Activated CD4-positive, alpha-beta memory T cell treated with anti-CD3 and anti-CD28 coated beads, Interleukin-2, amount 10 ng/mL, durations not matched to agents 7 days and 5 days (primary cell): ENCODE data around the gene THBS3. TPM values are rescaled to one million over a fixed set of nuclear protein-coding genes. Genes with fewer than 3 reads are reported as not detected.
"Not testable (repeated sequence)": the region's sequence is repeated elsewhere in the genome, so short reads cannot be mapped to it uniquely, and the experiment has no call there.

Source experiments
- CTCF ChIA-PET: fragments of 350-600 bp; sonication (Branson Sonifier 250); formaldehyde crosslinking; loops from one replicate; lab custom pipeline; 2021; ENCODE audit warnings: antibody characterized with exemption, inconsistent platforms; lab: Charles Lee
- POLR2A ChIA-PET: fragments of 350-600 bp; sonication (Branson Sonifier 250); formaldehyde crosslinking; loops from one replicate; lab custom pipeline; 2021; ENCODE audit warnings: antibody characterized with exemption; lab: Charles Lee
- DNase-seq: peaks from one replicate; pipeline ENCODE4 v3.0.0-alpha.2; 2020
- H3K27ac Mint-ChIP-seq: one replicate; pipeline ENCODE4 v1.8.0; 2021; ENCODE audit warnings: mild to moderate bottlenecking, mixed read lengths
- H3K27me3 Mint-ChIP-seq: one replicate; pipeline ENCODE4 v1.8.0; 2021; ENCODE audit warnings: mixed read lengths
- H3K36me3 Mint-ChIP-seq: one replicate; pipeline ENCODE4 v1.8.0; 2021; ENCODE audit warnings: low read depth, mixed read lengths
- H3K4me1 Mint-ChIP-seq: one replicate; pipeline ENCODE4 v1.8.0; 2021; ENCODE audit warnings: mixed read lengths
- H3K4me3 Mint-ChIP-seq: one replicate; pipeline ENCODE4 v1.8.0; 2021; ENCODE audit warnings: mild to moderate bottlenecking, mixed read lengths
- H3K9me3 Mint-ChIP-seq: one replicate; pipeline ENCODE4 v1.8.0; 2021; ENCODE audit warnings: mixed read lengths
- total RNA-seq, 2 experiments: library from RNA; stranded (reverse); gene quantifications; one replicate each; pipeline ENCODE4 v1.2.3, GENCODE V29; 2021

THBS3 gene
- total RNA-seq, 2 experiments from 2014 or later: 30.7 to 32.3 TPM

DNA sequence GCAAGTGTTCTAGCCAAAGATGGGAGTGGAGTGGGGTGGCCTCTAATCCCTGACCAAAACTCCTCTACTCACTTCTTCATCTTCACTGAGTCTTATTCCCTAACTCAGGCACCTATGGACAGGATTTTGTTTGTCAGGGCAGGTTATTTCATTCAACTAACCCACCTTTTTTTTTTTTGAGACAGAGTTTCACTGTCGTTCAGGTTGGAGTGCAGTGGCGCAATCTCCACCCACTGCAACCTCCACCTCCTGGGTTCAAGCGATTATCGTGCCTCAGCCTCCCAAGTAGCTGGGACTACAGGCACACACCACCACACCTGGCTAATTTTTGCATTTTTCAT, 39.6 kb downstream of the THBS3 start:
- not testable (repeated sequence) for H3K27me3 Mint-ChIP-seq, H3K27ac Mint-ChIP-seq, H3K4me3 Mint-ChIP-seq, DNase-seq, H3K9me3 Mint-ChIP-seq
- ChIA-PET POLR2A (interaction anchor here (2.1 kb wide), 1 partner anchor 76 kb away, joined by 9 read pairs; no protein-coding TSS in a partner anchor), CTCF (interaction anchor here (0.7 to 8.0 kb wide), 19 partner anchors 14 to 168 kb away, joined by 3 to 209 read pairs (median 4); partner anchors contain the start of genes ADAM15 and SLC50A1)
- H3K4me1 Mint-ChIP-seq: peaks cover 32% of the 10 kb centered on the region
- H3K36me3 Mint-ChIP-seq: peaks cover 19% of the 10 kb centered on the region

DNA sequence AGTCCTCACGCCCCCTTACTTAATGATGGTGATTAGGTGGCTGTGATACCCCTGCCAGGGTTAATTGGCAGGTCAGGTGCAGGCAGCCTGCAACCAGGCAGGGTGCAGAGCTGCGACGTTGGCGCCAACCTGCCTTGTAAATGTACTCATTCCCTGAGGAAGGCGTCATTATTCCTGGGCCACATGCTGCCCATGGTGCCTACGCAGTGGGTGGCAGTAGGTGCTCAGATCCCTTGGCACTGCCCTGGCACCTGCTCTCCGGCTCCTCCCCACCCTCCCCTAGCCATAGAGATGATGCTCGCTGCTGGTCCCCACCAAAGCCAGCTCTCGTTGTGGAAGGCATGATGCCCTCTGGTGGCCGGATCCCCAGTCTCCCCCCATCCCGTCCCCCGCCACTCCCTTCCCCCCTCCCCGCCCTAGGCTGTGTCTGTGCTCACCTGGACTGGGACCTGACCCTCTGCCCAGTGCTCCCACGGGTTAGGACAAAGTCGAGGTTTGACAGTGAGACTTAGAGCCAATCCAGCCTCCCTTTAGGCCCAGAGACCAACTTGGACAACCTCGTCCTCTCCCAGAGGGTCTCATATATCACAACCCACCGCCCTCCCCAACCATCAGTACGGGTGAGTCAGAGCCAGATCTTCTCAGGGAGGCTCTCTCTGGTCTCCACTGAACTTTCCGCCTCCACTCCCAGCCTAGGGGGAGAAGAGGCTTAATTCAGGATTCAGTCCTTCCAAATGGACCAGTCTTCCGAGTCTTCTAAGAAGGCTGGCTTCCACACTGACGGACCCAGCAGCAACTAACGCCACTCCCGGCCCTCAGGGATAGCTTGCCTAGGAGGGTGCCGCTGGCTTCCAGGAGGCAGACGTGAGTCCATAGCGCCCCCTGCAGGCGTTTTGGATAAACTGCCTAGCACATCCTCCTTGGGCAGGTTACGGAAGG, 40.3 kb downstream of the THBS3 start:
- Mint-ChIP-seq H3K9me3 (no peaks in the 10 kb centered on the region), H3K27me3 (peaks cover 1% of the 10 kb centered on the region), H3K4me3 (no peak overlapping the region), H3K4me1 (peaks cover 30% of the 10 kb centered on the region), H3K36me3 (peaks cover 17% of the 10 kb centered on the region), H3K27ac (no peak overlapping the region)
- CTCF ChIA-PET: interaction anchor here (0.7 to 8.0 kb wide), 19 partner anchors 13 to 169 kb away, joined by 3 to 209 read pairs (median 4); partner anchors contain the start of genes ADAM15 and SLC50A1
- DNase-seq: peak; percentile 91
- POLR2A ChIA-PET: interaction anchor here (1.1 to 2.1 kb wide), 2 partner anchors 30 to 76 kb away, joined by 3 to 9 read pairs; no protein-coding TSS in a partner anchor

DNA sequence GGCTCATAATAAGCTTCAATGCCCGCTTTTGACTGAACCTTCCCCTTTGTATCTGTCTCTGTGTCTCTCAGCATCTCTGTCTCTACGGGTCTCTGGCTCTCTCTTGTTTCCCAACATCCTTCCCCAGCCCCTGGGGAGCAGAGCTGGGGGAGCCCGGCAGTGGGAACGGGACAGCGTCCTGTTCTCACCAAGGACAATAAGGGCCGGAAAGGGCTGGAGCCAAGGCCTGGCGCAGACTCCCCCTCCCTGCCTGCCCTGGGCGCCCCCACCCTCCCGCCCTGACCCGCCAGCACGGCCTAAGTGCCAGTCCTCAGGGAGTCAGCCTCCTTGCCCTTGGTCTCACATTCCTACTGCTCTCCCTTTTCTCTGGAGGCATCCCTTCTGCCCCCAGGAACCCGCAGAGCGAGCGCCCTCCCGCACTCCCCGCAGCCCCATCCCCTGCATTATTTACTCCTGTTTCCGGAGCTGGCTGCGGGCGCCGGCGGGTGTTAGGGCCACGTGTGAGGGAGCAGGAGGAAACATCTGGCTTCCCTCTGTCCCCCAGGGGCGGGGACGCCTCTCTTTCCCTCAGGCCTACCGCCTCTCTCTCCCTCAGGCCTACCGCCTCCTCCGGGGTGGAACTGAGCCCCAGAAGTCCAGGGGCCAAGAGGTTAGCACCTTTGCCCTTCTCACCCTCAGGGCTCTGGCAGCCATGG, 41.1 kb downstream of the THBS3 start:
- peaks cover 23% of the 10 kb centered on the region for H3K4me1 Mint-ChIP-seq
- H3K4me3 Mint-ChIP-seq: no peak overlapping the region
- H3K36me3 Mint-ChIP-seq: peaks cover 12% of the 10 kb centered on the region
- CTCF ChIA-PET: interaction anchor here (1.2 to 8.0 kb wide), 6 partner anchors 24 to 81 kb away, joined by 4 to 209 read pairs (median 17); no protein-coding TSS in a partner anchor
- POLR2A ChIA-PET: interaction anchor here (1.0 to 2.1 kb wide), 3 partner anchors 24 to 75 kb away, joined by 3 to 9 read pairs (median 3); no protein-coding TSS in a partner anchor
- H3K27ac Mint-ChIP-seq: no peak overlapping the region
- H3K27me3 Mint-ChIP-seq: peaks cover 1% of the 10 kb centered on the region
- no peaks in the 10 kb centered on the region for H3K9me3 Mint-ChIP-seq
- DNase-seq: no peak

- no peak for DNase-seq
- Mint-ChIP-seq H3K36me3 (peaks cover 12% of the 10 kb centered on the region), H3K27me3 (peaks cover 1% of the 10 kb centered on the region), H3K4me3 (no peak overlapping the region), H3K9me3 (no peaks in the 10 kb centered on the region), H3K4me1 (peaks cover 19% of the 10 kb centered on the region), H3K27ac (no peak overlapping the region)
- ChIA-PET CTCF (interaction anchor here (4.5 to 8.0 kb wide), 3 partner anchors 69 to 80 kb away, joined by 25 to 209 read pairs (median 89); no protein-coding TSS in a partner anchor), POLR2A (interaction anchor here (1.0 to 2.1 kb wide), 2 partner anchors 24 to 74 kb away, joined by 3 to 9 read pairs; no protein-coding TSS in a partner anchor)
Observed at GRCh38 chr1:155166051-155166470, 41.6 kb downstream of the THBS3 start.

GRCh38 chr1:155164625-155165024, 43.1 kb downstream of the THBS3 start:
- not testable (repeated sequence) for H3K27ac Mint-ChIP-seq, DNase-seq, H3K27me3 Mint-ChIP-seq, H3K36me3 Mint-ChIP-seq, H3K9me3 Mint-ChIP-seq, H3K4me3 Mint-ChIP-seq
- ChIA-PET POLR2A (interaction anchor here (1.0 kb wide), 1 partner anchor 8 kb away, joined by 3 read pairs; the partner anchor contains the start of gene KRTCAP2), CTCF (interaction anchor here (0.6 to 2.8 kb wide), 4 partner anchors 8 to 79 kb away, joined by 3 to 13 read pairs (median 5); partner anchors contain the start of gene KRTCAP2)
- peaks cover 16% of the 10 kb centered on the region for H3K4me1 Mint-ChIP-seq

DNA sequence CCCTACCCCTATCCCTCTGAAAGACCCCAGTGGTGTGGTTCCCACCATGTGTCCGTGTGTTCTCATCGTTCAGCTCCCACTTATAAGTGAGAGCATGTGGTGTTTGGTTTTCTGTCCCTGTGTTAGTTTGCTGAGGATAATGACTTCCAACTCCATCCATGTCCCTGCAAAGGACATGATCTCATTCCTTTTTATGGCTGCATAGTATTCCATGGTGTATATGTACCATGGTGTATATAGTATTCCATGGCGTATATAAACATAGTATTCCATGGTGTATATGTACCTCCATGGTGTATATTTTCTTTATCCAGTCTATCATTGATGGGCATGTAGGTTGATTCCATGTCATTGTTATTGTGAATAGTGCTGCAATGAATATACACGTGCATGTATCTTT, 43.9 kb downstream of the THBS3 start:
- CTCF ChIA-PET: interaction anchor here (1.2 to 2.8 kb wide), 2 partner anchors 9 to 74 kb away, joined by 4 to 13 read pairs; partner anchors contain the start of gene KRTCAP2

GRCh38 chr1:155162631-155163030, 45.1 kb downstream of the THBS3 start:
- DNase-seq, H3K9me3 Mint-ChIP-seq, H3K27ac Mint-ChIP-seq, H3K4me1 Mint-ChIP-seq, H3K4me3 Mint-ChIP-seq, H3K27me3 Mint-ChIP-seq, H3K36me3 Mint-ChIP-seq: not testable (repeated sequence)
- POLR2A ChIA-PET: interaction anchor here (1.3 kb wide), 1 partner anchor 17 kb away, joined by 4 read pairs; no protein-coding TSS in a partner anchor
- CTCF ChIA-PET: interaction anchor here (2.8 kb wide), 1 partner anchor 10 kb away, joined by 13 read pairs; the partner anchor contains the start of gene KRTCAP2

More for the DNA sequence above, 43.9 kb downstream of the THBS3 start:
- H3K27ac Mint-ChIP-seq, DNase-seq, H3K27me3 Mint-ChIP-seq, H3K36me3 Mint-ChIP-seq, H3K9me3 Mint-ChIP-seq, POLR2A ChIA-PET, H3K4me3 Mint-ChIP-seq: not testable (repeated sequence)
- H3K4me1 Mint-ChIP-seq: peaks cover 12% of the 10 kb centered on the region

- Mint-ChIP-seq H3K4me3 (no peak overlapping the region), H3K4me1 (no peaks in the 10 kb centered on the region), H3K27ac (no peak overlapping the region), H3K27me3 (peaks cover 17% of the 10 kb centered on the region), H3K36me3 (no peaks in the 10 kb centered on the region), H3K9me3 (no peaks in the 10 kb centered on the region)
- CTCF ChIA-PET: no interaction called here
- POLR2A ChIA-PET: no interaction called here
- no peak for DNase-seq
Observed at GRCh38 chr1:155160128-155160527, 47.6 kb downstream of the THBS3 start.

DNA sequence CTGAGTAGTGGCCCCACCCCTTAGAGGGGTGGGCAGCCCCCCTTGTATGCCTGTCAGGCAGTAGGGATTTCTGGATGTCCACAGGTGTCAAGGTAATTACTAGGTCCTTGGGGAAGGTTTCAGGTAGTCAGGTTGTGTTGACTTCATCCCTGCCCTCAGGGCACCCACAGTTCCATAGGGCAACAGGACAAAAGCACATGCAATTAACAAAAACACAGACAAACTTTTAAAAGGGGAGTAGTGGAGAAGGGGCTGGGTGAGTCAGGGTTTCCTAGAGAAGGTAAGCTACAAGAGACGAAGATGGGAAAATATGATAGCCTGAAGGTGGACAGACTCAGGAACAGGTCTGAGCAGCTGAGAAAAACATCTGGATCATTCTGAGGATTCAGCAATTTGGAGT, 48.7 kb downstream of the THBS3 start:
- Mint-ChIP-seq H3K4me1 (no peaks in the 10 kb centered on the region), H3K9me3 (no peaks in the 10 kb centered on the region), H3K4me3 (no peak overlapping the region), H3K36me3 (no peaks in the 10 kb centered on the region), H3K27ac (no peak overlapping the region), H3K27me3 (peaks cover 22% of the 10 kb centered on the region)
- ChIA-PET POLR2A (no interaction called here), CTCF (no interaction called here)
- no peak for DNase-seq

DNA sequence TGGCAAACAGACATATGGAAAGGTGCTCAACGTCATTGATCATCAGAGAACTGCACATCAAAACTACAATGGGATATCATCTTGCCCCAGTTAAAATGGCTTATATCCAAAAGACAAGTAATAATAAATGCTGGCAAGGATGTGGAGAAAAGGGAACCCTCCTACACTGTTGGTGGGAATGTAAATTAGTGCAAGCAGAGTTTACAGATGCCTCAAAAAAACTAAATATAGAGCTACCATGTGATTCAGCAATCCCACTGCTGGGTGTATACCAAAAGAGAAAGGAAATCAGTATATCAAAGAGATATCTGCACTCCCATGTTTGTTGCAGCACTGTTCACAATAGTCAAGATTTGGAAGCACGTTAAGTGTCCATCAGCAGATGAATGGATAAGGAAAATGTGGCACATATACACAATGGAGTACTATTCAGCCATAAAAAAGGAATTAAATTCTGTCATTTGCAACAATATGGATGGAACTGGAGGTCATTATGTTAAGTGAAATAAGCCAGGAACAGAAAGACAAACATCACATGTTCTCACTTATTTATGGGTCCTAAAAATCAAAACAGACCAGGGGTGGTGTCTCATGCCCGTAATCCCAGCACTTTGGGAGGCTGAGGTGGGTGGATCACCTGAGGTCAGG, 51.6 kb downstream of the THBS3 start:
- H3K9me3 Mint-ChIP-seq, DNase-seq, H3K27ac Mint-ChIP-seq, H3K4me3 Mint-ChIP-seq, H3K36me3 Mint-ChIP-seq, H3K4me1 Mint-ChIP-seq, POLR2A ChIA-PET: not testable (repeated sequence)
- CTCF ChIA-PET: interaction anchor here (1.4 kb wide), 1 partner anchor 17 kb away, joined by 3 read pairs; the partner anchor contains the start of gene KRTCAP2
- H3K27me3 Mint-ChIP-seq: peaks cover 26% of the 10 kb centered on the region
